NCI-H1694 (cell line): Measurements from ENCODE around the gene FGR.
"Not testable (repeated sequence)": the region's sequence is repeated elsewhere in the genome, so short reads cannot be mapped to it uniquely, and the experiment has no call there.

Experiments
- DNase-seq: peaks from one replicate; lab custom pipeline; 2025; lab: John Stamatoyannopoulos, UW

FGR gene

GRCh38 chr1:27634985-27635367 lies at the start of gene FGR:
TSS of gene FGR (minus strand) at chr1:27635185. CDS start at chr1:27623916, 11,269 bp downstream.
- DNase-seq, result no peak

- no peak for DNase-seq
These were observed 49.2 kb upstream of the FGR start for GRCh38 chr1:27684176-27684575.

DNA sequence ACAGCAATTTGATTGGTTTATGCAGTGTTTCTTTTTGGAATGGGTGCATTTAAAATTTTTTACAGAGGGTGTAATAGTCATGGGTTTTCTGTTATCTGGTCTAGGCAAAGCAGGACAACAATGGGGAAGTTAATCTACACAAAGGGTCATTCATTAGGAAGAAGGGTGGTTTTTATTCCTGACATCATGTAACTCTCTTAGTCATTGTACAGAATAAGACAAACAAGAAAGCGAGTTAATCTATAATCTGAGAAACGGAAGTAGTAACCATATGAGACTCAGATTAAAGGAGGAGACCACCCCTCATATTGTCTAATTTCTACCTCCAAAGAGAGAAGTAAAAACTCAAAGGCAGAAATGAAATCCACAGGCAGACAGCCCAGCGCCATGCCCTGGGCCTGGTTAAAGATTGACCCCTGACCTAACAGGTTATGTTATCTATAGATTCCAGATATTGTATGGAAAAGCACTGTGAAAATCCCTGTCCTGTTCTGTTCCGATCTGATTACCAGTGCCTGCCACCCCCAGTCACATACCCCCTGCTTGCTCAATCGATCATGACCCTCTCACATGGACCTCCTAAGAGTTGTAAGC lies 47.5 kb upstream of the FGR start:
- DNase-seq, result no peak

GRCh38 chr1:27681580-27681979 lies 46.6 kb upstream of the FGR start:
- not testable (repeated sequence) for DNase-seq

- DNase-seq, result not testable (repeated sequence)
These were observed 45.3 kb upstream of the FGR start for GRCh38 chr1:27680225-27680791.

GRCh38 chr1:27678747-27679146 lies 43.8 kb upstream of the FGR start:
- no peak for DNase-seq

DNA sequence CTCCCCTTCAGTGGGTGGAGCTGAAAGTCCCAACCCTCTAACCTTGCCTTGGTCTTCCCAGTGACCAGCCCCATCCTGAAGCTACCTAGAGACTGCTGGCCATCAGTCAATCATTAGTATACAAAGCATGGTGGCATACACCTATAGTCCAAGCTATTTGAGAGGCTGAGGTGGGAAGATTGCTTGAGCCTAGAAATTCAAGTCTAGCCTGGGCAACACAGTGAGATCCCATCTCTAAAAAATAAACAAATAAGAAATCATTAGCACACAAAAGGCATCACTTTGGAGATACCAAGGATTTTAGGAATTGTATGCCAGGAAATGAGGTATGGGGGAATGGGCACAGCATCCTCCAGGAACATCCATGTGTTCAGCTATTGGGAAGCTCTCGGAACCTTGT lies 41.4 kb upstream of the FGR start:
- DNase-seq, result no peak

- DNase-seq, result no peak
These were observed 37.7 kb upstream of the FGR start for GRCh38 chr1:27672750-27673112.

- DNase-seq, result peak; percentile 90
These were observed 37.2 kb upstream of the FGR start, which contains the start of gene IFI6 for GRCh38 chr1:27671964-27672749. TSS of gene IFI6 (minus strand) at chr1:27672192. CDS start at chr1:27669314, 2,878 bp downstream.

DNA sequence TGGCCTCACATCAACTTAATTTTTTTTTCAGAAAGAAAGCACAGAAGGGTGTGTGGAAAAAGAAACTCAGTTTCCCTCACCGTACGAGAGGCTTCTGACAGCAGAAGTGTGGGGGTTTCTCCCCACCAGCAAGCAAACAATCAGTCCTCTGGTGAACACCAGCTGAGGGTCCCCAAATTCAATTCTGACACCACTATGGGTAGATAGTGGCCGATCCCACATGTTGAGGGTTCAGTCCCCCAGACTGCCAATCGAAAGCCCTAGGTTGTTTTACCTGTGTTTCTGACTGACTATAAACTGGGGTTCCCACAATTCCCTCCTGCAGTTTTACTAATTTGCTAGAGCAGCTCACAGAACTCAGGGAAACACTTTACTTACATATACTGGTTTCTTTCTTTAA lies 34.9 kb upstream of the FGR start:
- DNase-seq, result no peak

GRCh38 chr1:27668808-27669723 lies 34.1 kb upstream of the FGR start:
- DNase-seq, result peak; percentile 26

DNA sequence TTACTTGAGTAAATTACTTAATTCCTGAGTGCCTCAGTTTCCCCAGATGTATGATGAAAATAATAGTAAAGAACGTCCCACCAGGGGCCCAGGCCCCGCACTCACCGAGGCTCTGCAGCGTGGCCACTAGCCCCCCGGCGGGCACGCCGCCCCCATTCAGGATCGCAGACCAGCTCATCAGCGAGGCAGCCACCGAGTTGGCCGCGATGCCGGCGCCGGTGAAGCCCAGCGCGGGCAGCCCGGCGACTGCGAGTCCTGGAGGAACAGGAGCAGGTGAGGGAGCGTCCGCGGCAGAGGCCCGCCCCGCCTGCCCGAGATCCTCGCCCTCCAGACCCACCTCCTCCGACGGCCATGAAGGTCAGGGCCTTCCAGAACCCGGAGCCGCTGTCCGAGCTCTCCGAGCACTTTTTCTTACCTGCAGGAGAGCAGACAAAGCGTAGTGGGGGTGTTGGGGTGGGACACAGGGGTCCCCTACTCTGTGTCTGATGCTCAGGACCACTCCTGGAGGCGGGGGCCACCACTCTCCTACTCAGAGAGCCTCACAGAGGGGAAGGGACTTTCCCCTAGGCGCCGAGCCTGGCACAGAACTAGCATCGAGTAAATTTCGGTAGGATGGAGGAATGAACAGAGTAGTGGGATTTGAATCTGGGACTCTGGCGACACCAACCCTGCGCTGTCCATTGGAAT lies 33.3 kb upstream of the FGR start:
- no peak for DNase-seq

DNA sequence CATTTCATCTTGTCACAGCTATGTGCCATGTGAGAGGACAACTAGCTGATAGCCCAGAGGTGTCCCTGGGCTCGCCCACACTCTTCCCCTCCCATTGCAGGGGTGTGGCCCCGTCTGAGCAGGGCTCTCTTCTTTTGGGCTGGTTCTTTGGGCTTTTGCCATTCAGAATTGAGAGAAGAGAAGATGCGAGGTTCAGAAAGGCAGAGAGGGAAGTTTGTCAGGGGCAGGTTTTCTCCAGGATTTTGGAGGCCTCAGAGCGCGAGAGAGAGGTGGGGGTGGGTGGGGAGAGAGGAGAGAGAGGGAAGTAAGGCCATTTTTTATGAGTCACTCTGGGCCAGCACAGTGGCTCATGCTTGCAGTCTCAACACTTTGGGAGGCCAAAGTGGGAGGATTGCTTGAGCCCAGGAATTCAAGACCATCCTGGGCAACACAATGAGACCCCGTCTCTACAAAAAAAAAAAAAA lies 31.8 kb upstream of the FGR start:
- DNase-seq, result no peak

GRCh38 chr1:27666294-27666693 lies 31.3 kb upstream of the FGR start:
- DNase-seq, result no peak

- no peak for DNase-seq
These were observed 30.1 kb upstream of the FGR start for GRCh38 chr1:27665016-27665651.

- DNase-seq, result no peak
These were observed 29.3 kb upstream of the FGR start for GRCh38 chr1:27664291-27664690.

DNA sequence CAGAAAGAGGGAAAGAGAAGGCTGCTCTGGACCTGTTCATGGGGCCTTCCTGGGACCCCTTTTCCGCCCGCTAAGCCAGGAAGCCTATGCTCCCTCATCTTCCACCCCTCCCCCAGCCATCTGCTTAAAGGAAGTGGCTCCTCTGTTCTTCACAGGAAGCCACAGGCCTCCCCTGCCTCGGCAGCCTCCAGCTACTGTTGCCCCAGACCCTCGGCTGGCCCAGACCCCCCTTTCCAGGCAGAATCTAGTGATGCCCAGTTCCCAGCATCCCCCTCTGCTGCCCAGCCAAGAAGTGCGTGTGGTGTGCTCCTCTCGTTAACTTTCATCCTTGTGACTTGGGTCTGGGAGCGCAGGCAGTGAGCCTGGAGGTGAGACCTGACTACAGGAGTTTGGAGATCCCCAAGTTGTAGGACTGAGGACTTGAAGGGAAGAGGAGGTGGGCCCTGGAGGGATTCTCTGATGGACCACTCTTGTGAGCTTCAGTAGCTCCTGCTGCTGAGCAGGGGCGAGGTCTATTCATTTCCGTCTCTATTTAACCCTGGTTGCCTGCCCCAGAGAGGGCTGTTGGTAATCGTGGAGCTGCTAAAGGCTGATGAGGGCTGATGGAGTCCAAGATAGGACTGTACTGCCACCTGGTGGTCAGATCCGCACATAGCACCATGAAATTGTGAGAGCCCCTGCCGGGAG lies 27.9 kb upstream of the FGR start:
- peak; percentile 65 for DNase-seq

- no peak for DNase-seq
These were observed 27.3 kb upstream of the FGR start for GRCh38 chr1:27662261-27662660.

- no peak for DNase-seq
These were observed 26.6 kb upstream of the FGR start for GRCh38 chr1:27661412-27662075.

DNA sequence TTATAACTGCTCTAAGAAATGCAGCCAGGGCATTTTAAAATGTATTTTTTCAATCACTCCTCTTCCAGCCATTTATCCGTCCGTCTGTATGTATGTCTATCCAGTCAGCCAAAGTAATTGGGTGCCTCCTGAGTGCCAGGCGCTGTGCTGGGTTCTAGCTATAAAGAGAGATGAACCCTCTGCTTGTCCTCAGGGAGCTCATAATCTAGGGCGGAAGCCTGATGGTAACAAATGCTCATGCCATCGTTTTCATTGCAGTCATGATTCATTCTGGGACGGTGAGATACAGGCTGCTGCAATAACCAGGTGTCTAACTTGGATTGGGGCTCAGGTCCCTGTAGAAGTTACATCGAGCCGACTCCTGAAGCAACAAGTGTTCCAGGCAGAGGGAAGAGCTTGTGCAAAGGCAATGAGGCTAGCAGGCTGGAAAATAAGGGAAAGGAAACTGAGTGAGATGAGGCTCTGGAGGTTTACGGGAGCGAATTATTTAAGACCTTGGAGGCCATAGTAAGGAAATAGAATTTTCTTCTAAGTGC lies 25.4 kb upstream of the FGR start:
- DNase-seq, result no peak
